Mesothelial cell of epicardium (in vitro differentiated cells): Measurements from ENCODE around the gene ANO3. TPM values are rescaled to one million over a fixed set of nuclear protein-coding genes. Genes with fewer than 3 reads are reported as not detected.

Source experiments
- DNase-seq, 2 experiments: peaks; one replicate each; pipeline ENCODE4 v3.0.0; 2021; ENCODE audit warnings: low spot score in 2 of 2; ENCODE audit not compliant: unreplicated experiment in 2 of 2
- H3K27ac Mint-ChIP-seq: 2 replicates; pipeline ENCODE4 v1.8.0; 2021; ENCODE audit warnings: mixed read lengths
- H3K27me3 Mint-ChIP-seq: 2 replicates; pipeline ENCODE4 v1.8.0; 2021; ENCODE audit warnings: low read depth, mixed read lengths
- H3K36me3 Mint-ChIP-seq: 2 replicates; pipeline ENCODE4 v1.8.0; 2021; ENCODE audit warnings: mixed read lengths
- H3K4me1 Mint-ChIP-seq: 2 replicates; pipeline ENCODE4 v1.8.0; 2021; ENCODE audit warnings: mixed read lengths
- H3K4me3 Mint-ChIP-seq: 2 replicates; pipeline ENCODE4 v1.8.0; 2021; ENCODE audit warnings: mild to moderate bottlenecking, moderate library complexity, mixed read lengths
- H3K9me3 Mint-ChIP-seq: 2 replicates; pipeline ENCODE4 v1.8.0; 2021; ENCODE audit warnings: mixed read lengths
- total RNA-seq: library from RNA; stranded (reverse); gene quantifications from 3 replicates; pipeline ENCODE4 v1.2.1, GENCODE V29; 2021
- TF ChIP-seq, protein P1 (sequence below): fragments of 200-600 bp; sonication (generic); IDR thresholded peaks from one replicate; pipeline ENCODE4 v1.5.0; 2021; ENCODE audit warnings: antibody characterized with exemption; ENCODE audit not compliant: unreplicated experiment

ANO3 gene
- total RNA-seq, 1 donor from 2014 or later = 0.13 TPM

DNA sequence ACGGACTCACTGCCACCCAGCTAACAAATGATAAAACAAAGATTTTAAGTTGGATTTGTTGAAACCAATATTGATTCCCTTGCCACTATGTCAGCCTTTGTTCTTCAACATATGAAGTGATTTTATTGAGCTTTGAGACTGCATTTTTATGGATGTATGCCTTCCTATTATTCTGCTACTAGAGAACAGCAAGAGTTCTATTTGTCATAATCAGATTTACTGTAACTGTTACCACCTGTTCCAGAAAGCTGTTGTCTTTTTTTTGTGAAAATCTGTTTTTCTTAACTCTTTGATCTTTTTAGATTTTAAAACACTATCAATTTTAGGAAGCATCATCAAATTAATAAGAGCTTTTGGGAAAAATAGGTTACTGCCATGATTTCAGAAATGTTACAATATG, 125.7 kb downstream of the ANO3 start:
- peaks cover 5% of the 10 kb centered on the region for H3K9me3 Mint-ChIP-seq
- H3K4me1 Mint-ChIP-seq = no peaks in the 10 kb centered on the region
- peaks cover 30% of the 10 kb centered on the region for H3K27me3 Mint-ChIP-seq
- no peak for DNase-seq
- TF ChIP-seq, protein P1, sequence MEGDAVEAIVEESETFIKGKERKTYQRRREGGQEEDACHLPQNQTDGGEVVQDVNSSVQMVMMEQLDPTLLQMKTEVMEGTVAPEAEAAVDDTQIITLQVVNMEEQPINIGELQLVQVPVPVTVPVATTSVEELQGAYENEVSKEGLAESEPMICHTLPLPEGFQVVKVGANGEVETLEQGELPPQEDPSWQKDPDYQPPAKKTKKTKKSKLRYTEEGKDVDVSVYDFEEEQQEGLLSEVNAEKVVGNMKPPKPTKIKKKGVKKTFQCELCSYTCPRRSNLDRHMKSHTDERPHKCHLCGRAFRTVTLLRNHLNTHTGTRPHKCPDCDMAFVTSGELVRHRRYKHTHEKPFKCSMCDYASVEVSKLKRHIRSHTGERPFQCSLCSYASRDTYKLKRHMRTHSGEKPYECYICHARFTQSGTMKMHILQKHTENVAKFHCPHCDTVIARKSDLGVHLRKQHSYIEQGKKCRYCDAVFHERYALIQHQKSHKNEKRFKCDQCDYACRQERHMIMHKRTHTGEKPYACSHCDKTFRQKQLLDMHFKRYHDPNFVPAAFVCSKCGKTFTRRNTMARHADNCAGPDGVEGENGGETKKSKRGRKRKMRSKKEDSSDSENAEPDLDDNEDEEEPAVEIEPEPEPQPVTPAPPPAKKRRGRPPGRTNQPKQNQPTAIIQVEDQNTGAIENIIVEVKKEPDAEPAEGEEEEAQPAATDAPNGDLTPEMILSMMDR = no peak
- H3K27ac Mint-ChIP-seq = no peak overlapping the region
- H3K36me3 Mint-ChIP-seq = no peaks in the 10 kb centered on the region
- no peak overlapping the region for H3K4me3 Mint-ChIP-seq

DNA sequence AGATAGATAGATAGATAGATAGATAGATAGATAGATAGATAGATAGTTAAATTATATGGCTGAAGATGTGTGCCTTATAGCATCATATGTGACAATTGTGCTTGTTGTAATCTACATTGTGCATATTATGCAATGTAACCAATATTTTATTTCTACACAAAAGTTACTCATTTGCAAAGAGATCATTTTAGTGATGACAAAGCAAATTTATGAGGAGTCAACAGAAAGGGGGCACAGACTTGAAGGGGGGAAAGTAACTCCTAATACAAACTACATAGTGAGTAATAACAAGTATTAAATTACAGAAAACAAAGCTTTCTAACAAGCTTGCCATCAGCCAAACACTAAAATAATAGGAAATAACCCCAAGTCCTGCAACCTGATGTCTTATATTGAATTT, 133.3 kb downstream of the ANO3 start:
- H3K9me3 Mint-ChIP-seq = no peaks in the 10 kb centered on the region
- no peak for DNase-seq
- H3K4me1 Mint-ChIP-seq = no peaks in the 10 kb centered on the region
- no peaks in the 10 kb centered on the region for H3K36me3 Mint-ChIP-seq
- TF ChIP-seq, protein P1 = no peak
- H3K27ac Mint-ChIP-seq = no peak overlapping the region
- H3K4me3 Mint-ChIP-seq = no peak overlapping the region
- H3K27me3 Mint-ChIP-seq = peaks cover 19% of the 10 kb centered on the region

DNA sequence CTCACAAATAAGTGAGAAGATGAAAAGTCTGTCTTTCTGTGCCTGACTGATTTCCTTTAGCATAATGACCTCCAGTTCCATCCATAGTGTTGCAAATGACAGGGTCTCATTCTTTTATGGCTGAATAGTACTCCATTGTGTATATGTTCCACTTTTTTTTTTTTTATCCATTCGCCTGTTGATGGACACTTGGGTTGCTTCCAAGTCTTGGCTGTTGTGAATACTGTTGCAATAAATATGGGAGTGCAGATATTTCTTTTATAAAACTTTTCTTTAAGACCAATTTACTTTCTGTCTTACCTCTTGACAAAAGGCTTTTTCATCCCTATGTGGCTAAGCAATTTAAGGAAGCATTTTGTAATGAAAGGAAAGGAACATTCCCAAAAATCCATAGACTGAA, 135.6 kb downstream of the ANO3 start:
- TF ChIP-seq, protein P1 = no peak
- H3K9me3 Mint-ChIP-seq = no peaks in the 10 kb centered on the region
- no peak overlapping the region for H3K4me3 Mint-ChIP-seq
- H3K4me1 Mint-ChIP-seq = no peaks in the 10 kb centered on the region
- no peak overlapping the region for H3K27ac Mint-ChIP-seq
- H3K27me3 Mint-ChIP-seq = peaks cover 13% of the 10 kb centered on the region
- H3K36me3 Mint-ChIP-seq = no peaks in the 10 kb centered on the region
- DNase-seq = no peak

DNA sequence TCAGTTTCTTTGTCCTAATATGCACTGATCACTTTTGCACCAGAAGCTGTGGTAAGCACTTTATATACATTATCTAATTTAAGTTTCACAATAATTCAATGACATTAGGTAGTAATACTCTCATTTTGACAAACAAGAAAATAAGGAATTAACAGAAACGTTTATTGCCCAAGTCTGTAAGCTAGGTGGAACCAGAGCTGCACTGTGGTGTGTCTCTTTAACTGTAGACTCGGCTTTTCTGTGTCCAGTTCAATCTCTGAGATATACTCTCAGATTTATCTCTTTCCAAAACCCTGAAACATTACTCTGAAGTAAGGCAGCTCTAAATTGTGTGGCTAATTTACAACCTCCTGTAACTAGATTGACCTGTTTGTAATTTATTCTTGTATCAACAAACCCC, 139.1 kb downstream of the ANO3 start:
- Mint-ChIP-seq H3K27ac (no peak overlapping the region), H3K4me1 (no peaks in the 10 kb centered on the region), H3K27me3 (peaks cover 14% of the 10 kb centered on the region), H3K4me3 (no peak overlapping the region), H3K36me3 (no peaks in the 10 kb centered on the region), H3K9me3 (no peaks in the 10 kb centered on the region)
- TF ChIP-seq, protein P1 = no peak
- no peak for DNase-seq

DNA sequence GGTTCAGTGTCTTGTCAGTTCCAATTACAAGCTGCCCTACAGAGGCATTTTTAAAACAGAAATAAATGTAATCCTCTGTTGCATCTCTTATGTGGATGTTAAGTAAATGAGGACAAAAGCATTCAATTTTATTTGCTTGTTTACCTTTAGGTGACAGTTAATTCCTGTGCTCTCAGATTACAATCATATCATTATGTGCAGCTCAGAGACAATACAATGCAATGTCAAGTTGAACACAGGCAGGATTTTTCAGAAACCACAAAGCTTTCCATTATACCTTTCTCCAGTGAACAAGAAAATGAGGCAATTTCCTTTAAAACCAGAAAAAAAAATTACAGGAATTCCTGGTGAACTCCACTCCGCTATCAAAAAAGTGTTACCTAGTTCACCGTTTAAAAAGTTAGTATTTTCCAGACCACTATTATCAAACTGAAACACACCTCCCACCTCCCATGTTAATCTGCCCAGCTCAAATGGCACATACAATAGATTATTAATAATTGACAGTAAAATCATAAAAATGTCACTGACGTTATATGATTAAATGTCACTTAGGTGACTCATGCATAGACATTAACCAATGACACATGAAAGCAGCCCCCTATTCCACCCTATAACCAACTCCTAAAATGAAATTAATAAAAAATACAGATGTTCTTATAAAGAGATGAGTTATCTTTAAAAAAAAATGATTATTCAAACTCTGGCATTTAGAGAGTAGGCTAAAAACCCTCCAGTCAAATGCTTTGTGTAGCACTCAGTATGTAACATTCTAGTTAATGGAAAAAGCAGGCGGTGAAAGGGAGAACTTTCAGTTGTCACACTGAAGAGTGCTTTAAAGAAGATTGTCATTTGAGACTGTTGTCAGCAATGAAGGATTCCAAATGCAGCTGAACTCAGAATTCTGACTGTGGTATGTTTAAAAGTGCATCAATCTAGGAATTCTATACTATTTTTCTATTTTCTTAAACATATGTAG, 141.6 kb downstream of the ANO3 start:
- DNase-seq = no peak
- H3K9me3 Mint-ChIP-seq = no peaks in the 10 kb centered on the region
- H3K4me3 Mint-ChIP-seq = no peak overlapping the region
- TF ChIP-seq, protein P1 = no peak
- H3K36me3 Mint-ChIP-seq = no peaks in the 10 kb centered on the region
- H3K27ac Mint-ChIP-seq = no peak overlapping the region
- H3K27me3 Mint-ChIP-seq = peaks cover 12% of the 10 kb centered on the region
- no peaks in the 10 kb centered on the region for H3K4me1 Mint-ChIP-seq
